MCF 10A (cell line): ENCODE measurements around the gene APOD. TPM values are rescaled to one million over a fixed set of nuclear protein-coding genes. Genes with fewer than 3 reads are reported as not detected.

Source experiments
- BruUV-seq: library from RNA; stranded (reverse); fragments of 400-500 nt; replicated peaks from 2 replicates; lab custom pipeline; 2021; lab: Mats Ljungman, UMichigan
- CTCF ChIA-PET: fragments of 300-600 bp; sonication (Branson Sonifier 250); formaldehyde crosslinking; extraction: SDS; loops from one replicate; lab custom pipeline; 2021; ENCODE audit warnings: antibody characterized with exemption, inconsistent platforms; lab: Yijun Ruan, JAX
- POLR2A ChIA-PET: fragments of 300-600, 350-650 bp; sonication (Branson Sonifier 250); formaldehyde crosslinking; extraction: SDS; loops from one replicate; lab custom pipeline; 2020; ENCODE audit warnings: antibody characterized with exemption, inconsistent platforms; lab: Yijun Ruan, JAX
- DNase-seq: peaks from one replicate; pipeline ENCODE4 v3.0.0-alpha.2; 2018; ENCODE audit not compliant: unreplicated experiment
- H3K27ac Mint-ChIP-seq: one replicate; pipeline ENCODE4 v1.8.0; 2022; ENCODE audit warnings: mild to moderate bottlenecking, low read depth, mixed read lengths; ENCODE audit not compliant: unreplicated experiment
- H3K27me3 Mint-ChIP-seq: one replicate; pipeline ENCODE4 v1.8.0; 2022; ENCODE audit warnings: mixed read lengths; ENCODE audit not compliant: insufficient read depth, unreplicated experiment
- H3K36me3 Mint-ChIP-seq: one replicate; pipeline ENCODE4 v1.8.0; 2022; ENCODE audit warnings: mild to moderate bottlenecking, moderate library complexity, mixed read lengths; ENCODE audit not compliant: insufficient read depth, unreplicated experiment
- H3K4me1 Mint-ChIP-seq: one replicate; pipeline ENCODE4 v1.8.0; 2022; ENCODE audit warnings: mixed read lengths; ENCODE audit not compliant: insufficient read depth, unreplicated experiment
- H3K4me3 Mint-ChIP-seq: one replicate; pipeline ENCODE4 v1.8.0; 2022; ENCODE audit warnings: mild to moderate bottlenecking, moderate library complexity, mixed read lengths; ENCODE audit not compliant: unreplicated experiment
- H3K9me3 Mint-ChIP-seq: one replicate; pipeline ENCODE4 v1.8.0; 2022; ENCODE audit warnings: mixed read lengths; ENCODE audit not compliant: unreplicated experiment
- intact Hi-C: fragments of 100-400 bp; cut with micrococcal nuclease; formaldehyde crosslinking; loops from 2 replicates; pipeline ENCODE4 v1.14.1; 2022
- total RNA-seq: library from RNA; stranded (reverse); gene quantifications from 2 replicates; pipeline ENCODE4 v1.2.3, GENCODE V29; 2022
- TF ChIP-seq, protein P1 (sequence below): fragments of 200-600 bp; IDR thresholded peaks from one replicate; pipeline ENCODE4 v1.8.0; 2022; ENCODE audit warnings: antibody characterized with exemption, mild to moderate bottlenecking; ENCODE audit not compliant: unreplicated experiment

Gene APOD
- total RNA-seq, 1 experiment from 2014 or later, result 1.9 TPM

DNA sequence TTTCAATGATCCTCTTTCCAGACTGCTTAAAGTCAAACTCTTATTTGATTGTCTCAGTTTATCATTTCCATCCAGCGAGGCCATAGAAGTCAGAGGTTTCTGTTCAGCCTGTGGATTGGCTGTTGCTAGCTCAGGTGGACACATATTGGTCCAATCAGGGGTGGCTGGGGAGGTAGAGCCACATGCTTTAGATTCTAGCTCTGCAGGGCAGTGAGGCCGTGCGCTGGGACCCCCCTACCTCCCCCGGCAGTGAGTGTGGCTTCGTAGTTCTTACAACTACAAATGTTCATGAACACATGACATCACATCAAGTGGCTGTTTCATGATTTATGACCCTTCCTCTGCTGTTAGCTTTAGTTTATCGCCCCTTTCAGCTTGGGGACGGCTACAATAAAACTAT is 18.0 kb downstream of the APOD start:
- Mint-ChIP-seq H3K36me3 (no peaks in the 10 kb centered on the region), H3K9me3 (no peaks in the 10 kb centered on the region), H3K4me3 (no peak overlapping the region), H3K27me3 (no peaks in the 10 kb centered on the region), H3K27ac (no peak overlapping the region), H3K4me1 (peaks cover 16% of the 10 kb centered on the region)
- ChIA-PET POLR2A (interaction anchor here (0.6 to 1.6 kb wide), 5 partner anchors 12 to 26 kb away, joined by 3 to 6 read pairs (median 4); partner anchors contain the start of gene PPP1R2), CTCF (interaction anchor here (1.1 to 1.2 kb wide), 2 partner anchors 8 to 9 kb away, joined by 3 to 4 read pairs; no protein-coding TSS in a partner anchor)
- no TSS peak for BruUV-seq
- intact Hi-C loops, result no loop called here
- no peak for DNase-seq
- TF ChIP-seq, protein P1, sequence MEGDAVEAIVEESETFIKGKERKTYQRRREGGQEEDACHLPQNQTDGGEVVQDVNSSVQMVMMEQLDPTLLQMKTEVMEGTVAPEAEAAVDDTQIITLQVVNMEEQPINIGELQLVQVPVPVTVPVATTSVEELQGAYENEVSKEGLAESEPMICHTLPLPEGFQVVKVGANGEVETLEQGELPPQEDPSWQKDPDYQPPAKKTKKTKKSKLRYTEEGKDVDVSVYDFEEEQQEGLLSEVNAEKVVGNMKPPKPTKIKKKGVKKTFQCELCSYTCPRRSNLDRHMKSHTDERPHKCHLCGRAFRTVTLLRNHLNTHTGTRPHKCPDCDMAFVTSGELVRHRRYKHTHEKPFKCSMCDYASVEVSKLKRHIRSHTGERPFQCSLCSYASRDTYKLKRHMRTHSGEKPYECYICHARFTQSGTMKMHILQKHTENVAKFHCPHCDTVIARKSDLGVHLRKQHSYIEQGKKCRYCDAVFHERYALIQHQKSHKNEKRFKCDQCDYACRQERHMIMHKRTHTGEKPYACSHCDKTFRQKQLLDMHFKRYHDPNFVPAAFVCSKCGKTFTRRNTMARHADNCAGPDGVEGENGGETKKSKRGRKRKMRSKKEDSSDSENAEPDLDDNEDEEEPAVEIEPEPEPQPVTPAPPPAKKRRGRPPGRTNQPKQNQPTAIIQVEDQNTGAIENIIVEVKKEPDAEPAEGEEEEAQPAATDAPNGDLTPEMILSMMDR, result no peak

GRCh38 chr3:195563317-195563716 is 20.4 kb downstream of the APOD start:
- intact Hi-C loops, result no loop called here
- Mint-ChIP-seq H3K9me3 (no peaks in the 10 kb centered on the region), H3K4me1 (peaks cover 23% of the 10 kb centered on the region), H3K27me3 (no peaks in the 10 kb centered on the region), H3K36me3 (no peaks in the 10 kb centered on the region), H3K4me3 (no peak overlapping the region), H3K27ac (no peak overlapping the region)
- DNase-seq, result peak; percentile 17
- TF ChIP-seq, protein P1, result no peak
- ChIA-PET POLR2A (interaction anchor here (1.4 kb wide), 1 partner anchor 20 kb away, joined by 3 read pairs; the partner anchor contains the start of gene APOD), CTCF (interaction anchor here (0.6 to 0.7 kb wide), 2 partner anchors 41 to 45 kb away, joined by 4 read pairs; no protein-coding TSS in a partner anchor)
- no TSS peak for BruUV-seq

DNA sequence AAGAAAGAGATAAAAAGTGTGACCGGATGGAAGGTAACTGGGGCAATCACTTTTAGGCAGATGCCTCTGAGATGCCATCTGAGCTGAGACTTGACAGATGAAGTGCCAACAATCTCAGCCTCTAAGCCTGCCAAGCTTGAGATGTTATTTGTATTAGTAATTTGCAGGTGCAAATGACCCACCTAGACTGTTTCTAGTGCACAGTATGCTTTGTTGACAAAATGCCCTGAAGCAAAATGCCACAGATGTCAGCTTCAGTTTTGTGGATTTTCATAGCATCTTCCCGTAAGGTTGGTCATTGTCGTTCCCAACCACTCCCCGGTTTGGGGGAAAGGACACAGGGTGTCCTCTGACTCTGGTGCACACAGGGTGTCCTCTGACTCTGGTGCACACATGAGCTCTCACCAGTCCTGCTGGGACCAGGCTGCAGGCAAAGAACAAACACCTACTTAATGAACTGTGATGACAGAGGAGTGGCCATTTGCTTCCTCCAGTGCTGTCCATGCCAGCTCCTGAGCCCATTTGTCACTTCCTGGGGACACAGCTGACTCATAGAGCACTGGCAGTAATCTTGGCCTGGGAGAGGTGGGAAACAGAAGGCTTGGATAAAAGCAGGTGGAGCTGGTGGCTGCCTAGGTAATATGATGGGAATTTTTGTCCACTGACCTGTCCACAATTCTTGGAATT is 23.9 kb downstream of the APOD start:
- ChIA-PET CTCF (no interaction called here), POLR2A (interaction anchor here (1.0 kb wide), 1 partner anchor 18 kb away, joined by 5 read pairs; no protein-coding TSS in a partner anchor)
- H3K9me3 Mint-ChIP-seq, result no peaks in the 10 kb centered on the region
- TF ChIP-seq, protein P1, result no peak
- peaks cover 17% of the 10 kb centered on the region for H3K27me3 Mint-ChIP-seq
- H3K27ac Mint-ChIP-seq, result no peak overlapping the region
- H3K4me3 Mint-ChIP-seq, result no peak overlapping the region
- no peak for DNase-seq
- no peaks in the 10 kb centered on the region for H3K36me3 Mint-ChIP-seq
- no TSS peak for BruUV-seq
- intact Hi-C loops, result no loop called here
- peaks cover 15% of the 10 kb centered on the region for H3K4me1 Mint-ChIP-seq

- Mint-ChIP-seq H3K36me3 (no peaks in the 10 kb centered on the region), H3K27ac (no peak overlapping the region), H3K4me1 (peaks cover 15% of the 10 kb centered on the region), H3K9me3 (no peaks in the 10 kb centered on the region), H3K27me3 (peaks cover 20% of the 10 kb centered on the region), H3K4me3 (no peak overlapping the region)
- TF ChIP-seq, protein P1, result peak; percentile 50
- POLR2A ChIA-PET, result no interaction called here
- intact Hi-C loops, result no loop called here
- no TSS peak for BruUV-seq
- peak; percentile 63 for DNase-seq
- CTCF ChIA-PET, result interaction anchor here (0.6 to 1.2 kb wide), 3 partner anchors 9 to 42 kb away, joined by 3 to 4 read pairs (median 3); no protein-coding TSS in a partner anchor
Measured at GRCh38 chr3:195558602-195559001, 25.1 kb downstream of the APOD start.
